Measurements from ENCODE around the gene PLA2G2C.

GRCh38 chr1:20184997-20185833 lies 1.1 kb downstream of the PLA2G2C start:
- TF ChIP-seq CTCF (IDR thresholded peaks at IDR 0.05; ENCODE audit: borderline replicate concordance, extremely low read depth, low read length, poor library complexity, severe bottlenecking) (no peak), EZH2 (IDR thresholded peaks at IDR 0.05; ENCODE audit: borderline replicate concordance, low read depth, low read length, severe bottlenecking) (no peak)
